SU-DHL-6 (cell line): Measurements from ENCODE around the gene F2RL1.

Source experiments
- H2AFZ ChIP-seq: fragments of 200-600 bp; sonication (generic); 2 replicates; pipeline ENCODE4 v1.6.1; 2014; ENCODE audit warnings: low read depth, mild to moderate bottlenecking, moderate library complexity, mixed read lengths, antibody characterized with exemption, low read length; ENCODE audit not compliant: severe bottlenecking
- H3F3A ChIP-seq: fragments of 200-600 bp; shearing (Covaris generic); 2 replicates; pipeline ENCODE4 v1.6.0; 2016; ENCODE audit warnings: antibody characterized with exemption, mild to moderate bottlenecking; ENCODE audit not compliant: insufficient read depth
- H3K27ac ChIP-seq: fragments of 200-600 bp; sonication (generic); 2 replicates; pipeline ENCODE4 v1.5.1; 2016; ENCODE audit warnings: low read depth, mild to moderate bottlenecking, low read length, moderate library complexity, mixed read lengths
- H3K27me3 ChIP-seq: fragments of 200-600 bp; sonication (generic), shearing (Covaris generic); 2 replicates; pipeline ENCODE4 v1.6.0; 2014; ENCODE audit warnings: mild to moderate bottlenecking, low read length
- H3K36me3 ChIP-seq: fragments of 200-600 bp; sonication (generic); 2 replicates; pipeline ENCODE4 v1.6.1; 2014; ENCODE audit warnings: mild to moderate bottlenecking, low read length, mixed read lengths
- H3K4me2 ChIP-seq: fragments of 300-600, 200-600 bp; shearing (Covaris generic), sonication (generic); 2 replicates; pipeline ENCODE4 v1.6.0; 2014; ENCODE audit warnings: low read length, low read depth, mild to moderate bottlenecking; ENCODE audit not compliant: poor library complexity, severe bottlenecking
- H3K4me3 ChIP-seq: fragments of 200-600 bp; sonication (generic); 2 replicates; pipeline ENCODE4 v1.5.1; 2014; ENCODE audit warnings: antibody characterized with exemption, low read length, mild to moderate bottlenecking, mixed read lengths; ENCODE audit not compliant: insufficient read depth, poor library complexity, severe bottlenecking
- H3K79me2 ChIP-seq: fragments of 200-600 bp; sonication (generic); 2 replicates; pipeline ENCODE4 v1.6.1; 2014; ENCODE audit warnings: mild to moderate bottlenecking, low read length, moderate library complexity; ENCODE audit not compliant: insufficient read depth
- H3K9ac ChIP-seq: fragments of 200-600 bp; sonication (generic); 2 replicates; pipeline ENCODE4 v1.7.0; 2014; ENCODE audit warnings: mild to moderate bottlenecking, low read length
- H3K9me2 ChIP-seq: fragments of 200-600 bp; sonication (generic); replicated peaks from 2 replicates; pipeline ENCODE4 v1.6.1; 2014; ENCODE audit warnings: low read length; ENCODE audit not compliant: insufficient read depth
- H3K9me3 ChIP-seq: fragments of 200-600 bp; sonication (generic); 2 replicates; pipeline ENCODE4 v1.6.1; 2014; ENCODE audit warnings: low read length, mixed read lengths; ENCODE audit not compliant: insufficient read depth
- H4K20me1 ChIP-seq: fragments of 200-600 bp; sonication (generic); 2 replicates; pipeline ENCODE4 v1.6.1; 2014; ENCODE audit warnings: low read depth, mild to moderate bottlenecking, antibody characterized with exemption, low read length, moderate library complexity, mixed read lengths
- EZH2phosphoT487 ChIP-seq: fragments of 200-600 bp; sonication (generic), shearing (Covaris generic); conservative IDR thresholded peaks from 2 replicates; pipeline ENCODE4 v1.6.1; 2018; ENCODE audit warnings: mild to moderate bottlenecking, antibody characterized with exemption, low read length, moderate library complexity, mixed read lengths
- TF ChIP-seq, protein P1 (sequence below): fragments of 200-600 bp; sonication (generic); IDR thresholded peaks from one replicate; pipeline ENCODE4 v1.5.1; 2017; ENCODE audit warnings: antibody characterized with exemption, mild to moderate bottlenecking, low read length, moderate library complexity; ENCODE audit not compliant: insufficient read depth, poor library complexity, severe bottlenecking

The F2RL1 gene

DNA sequence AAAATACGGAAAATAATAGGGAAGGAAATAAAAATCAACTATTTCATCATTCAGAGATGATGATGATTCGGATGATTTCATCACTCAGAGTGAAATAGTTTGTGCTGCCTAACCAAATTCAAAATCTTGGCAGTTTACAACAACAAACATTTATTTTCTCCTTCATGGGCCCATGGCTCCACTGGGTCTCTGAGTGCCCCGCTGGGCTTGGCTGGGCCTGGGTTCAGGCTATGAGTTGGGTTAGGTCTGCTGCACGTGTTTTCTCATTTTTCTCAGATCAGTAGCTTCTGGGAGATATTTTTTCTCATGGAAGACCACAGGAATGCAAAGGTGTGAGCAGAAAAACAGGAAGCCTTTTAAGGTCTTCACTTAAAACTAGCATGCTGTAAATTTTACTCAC lies 24.0 kb upstream of the F2RL1 start:
- Histone ChIP-seq H3K4me2 (no peak overlapping the region), H3K27ac (no peak overlapping the region), H3F3A (no peaks in the 10 kb centered on the region), H3K9ac (no peak overlapping the region), H4K20me1 (no peaks in the 10 kb centered on the region), H3K79me2 (no peaks in the 10 kb centered on the region), H3K9me3 (no peaks in the 10 kb centered on the region), H3K9me2 (no peaks in the 10 kb centered on the region), H2AFZ (no peak overlapping the region), H3K4me3 (no peak overlapping the region), H3K27me3 (no peaks in the 10 kb centered on the region), H3K36me3 (no peaks in the 10 kb centered on the region)
- no peak for TF ChIP-seq EZH2phosphoT487
- TF ChIP-seq, protein P1, sequence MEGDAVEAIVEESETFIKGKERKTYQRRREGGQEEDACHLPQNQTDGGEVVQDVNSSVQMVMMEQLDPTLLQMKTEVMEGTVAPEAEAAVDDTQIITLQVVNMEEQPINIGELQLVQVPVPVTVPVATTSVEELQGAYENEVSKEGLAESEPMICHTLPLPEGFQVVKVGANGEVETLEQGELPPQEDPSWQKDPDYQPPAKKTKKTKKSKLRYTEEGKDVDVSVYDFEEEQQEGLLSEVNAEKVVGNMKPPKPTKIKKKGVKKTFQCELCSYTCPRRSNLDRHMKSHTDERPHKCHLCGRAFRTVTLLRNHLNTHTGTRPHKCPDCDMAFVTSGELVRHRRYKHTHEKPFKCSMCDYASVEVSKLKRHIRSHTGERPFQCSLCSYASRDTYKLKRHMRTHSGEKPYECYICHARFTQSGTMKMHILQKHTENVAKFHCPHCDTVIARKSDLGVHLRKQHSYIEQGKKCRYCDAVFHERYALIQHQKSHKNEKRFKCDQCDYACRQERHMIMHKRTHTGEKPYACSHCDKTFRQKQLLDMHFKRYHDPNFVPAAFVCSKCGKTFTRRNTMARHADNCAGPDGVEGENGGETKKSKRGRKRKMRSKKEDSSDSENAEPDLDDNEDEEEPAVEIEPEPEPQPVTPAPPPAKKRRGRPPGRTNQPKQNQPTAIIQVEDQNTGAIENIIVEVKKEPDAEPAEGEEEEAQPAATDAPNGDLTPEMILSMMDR = no peak

DNA sequence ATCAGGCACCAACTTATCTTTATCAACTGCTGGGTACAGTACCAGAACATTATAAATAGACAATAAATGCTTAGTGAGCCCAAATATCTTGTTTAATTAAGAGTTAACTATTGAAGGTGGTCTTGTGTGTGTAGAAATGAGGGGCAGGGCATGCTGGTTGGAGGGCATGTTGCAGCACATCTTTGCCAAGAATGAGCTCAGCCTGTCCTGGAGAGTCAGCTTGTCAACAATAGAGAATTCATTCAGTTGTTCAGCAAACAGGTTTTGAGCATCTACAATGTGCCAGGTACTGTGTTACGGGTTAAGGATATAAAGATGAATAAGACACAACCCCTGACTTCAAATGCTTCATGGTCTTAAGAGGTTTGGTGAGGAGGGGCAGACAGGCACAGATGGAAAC lies 19.2 kb upstream of the F2RL1 start:
- Histone ChIP-seq H3K4me2 (no peak overlapping the region), H3K27me3 (no peaks in the 10 kb centered on the region), H3K4me3 (no peak overlapping the region), H2AFZ (no peak overlapping the region), H3K27ac (no peak overlapping the region), H3K9ac (no peak overlapping the region), H3F3A (no peaks in the 10 kb centered on the region), H3K9me3 (no peaks in the 10 kb centered on the region), H3K79me2 (no peaks in the 10 kb centered on the region), H3K36me3 (no peaks in the 10 kb centered on the region), H4K20me1 (no peaks in the 10 kb centered on the region), H3K9me2 (no peaks in the 10 kb centered on the region)
- TF ChIP-seq, protein P1 = no peak
- TF ChIP-seq EZH2phosphoT487 = no peak

DNA sequence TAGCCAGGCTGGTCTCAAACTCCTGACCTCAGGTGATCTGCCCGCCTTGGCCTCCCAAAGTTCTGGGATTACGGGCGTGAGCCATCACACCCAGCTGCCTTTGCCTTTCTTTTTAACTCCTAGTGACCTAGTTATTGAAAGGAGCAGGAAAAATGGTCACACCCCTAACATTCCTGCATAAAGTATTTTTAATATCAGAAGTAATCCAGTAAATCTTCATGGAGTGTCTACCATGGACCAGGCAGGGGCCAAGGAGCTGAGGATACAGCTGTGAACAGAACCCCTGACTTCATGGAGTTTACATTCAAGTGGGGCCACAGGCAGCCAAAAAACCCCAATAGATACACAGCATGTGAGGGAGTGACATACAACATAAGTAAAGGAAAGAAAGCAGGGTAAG lies 18.3 kb upstream of the F2RL1 start:
- Histone ChIP-seq H3K27me3 (no peaks in the 10 kb centered on the region), H3K79me2 (no peaks in the 10 kb centered on the region), H3K9me3 (no peaks in the 10 kb centered on the region), H3K4me2 (no peak overlapping the region), H4K20me1 (no peaks in the 10 kb centered on the region), H3K9me2 (no peaks in the 10 kb centered on the region), H3K4me3 (no peak overlapping the region), H3K9ac (no peak overlapping the region), H3K36me3 (no peaks in the 10 kb centered on the region), H2AFZ (no peak overlapping the region), H3K27ac (no peak overlapping the region), H3F3A (no peaks in the 10 kb centered on the region)
- TF ChIP-seq EZH2phosphoT487 = no peak
- TF ChIP-seq, protein P1 = no peak
